HepG2 (cell line): ENCODE measurements around the gene MRPL28. TPM values are rescaled to one million over a fixed set of nuclear protein-coding genes. Genes with fewer than 3 reads are reported as not detected.
A peak's percentile ranks its signal among the peaks of the same experiment; 100 is the strongest.

Experiments
- BRF2 ChIP-seq: sonication (generic); formaldehyde crosslinking; IDR thresholded peaks from 2 replicates; pipeline ENCODE4 v1.8.1; 2022; ENCODE audit warnings: mild to moderate bottlenecking, missing genetic modification reagents
- MEIS2 ChIP-seq: sonication (generic); formaldehyde crosslinking; IDR thresholded peaks from 2 replicates; pipeline ENCODE4 v1.9.0; 2021; ENCODE audit warnings: mild to moderate bottlenecking, missing genetic modification reagents
- NR2F6 ChIP-seq, 2 experiments: IDR thresholded peaks; 2 replicates each; pipeline ENCODE4 v1.6.1; 2016; ENCODE audit warnings: antibody characterized with exemption in 1 of 2, mild to moderate bottlenecking in 1 of 2
- NRL ChIP-seq: sonication (generic); formaldehyde crosslinking; IDR thresholded peaks from 2 replicates; pipeline ENCODE4 v1.5.0; 2020; ENCODE audit warnings: missing genetic modification reagents, mild to moderate bottlenecking, moderate library complexity, borderline replicate concordance
- SMC3 ChIP-seq: IDR thresholded peaks from 2 replicates; pipeline ENCODE4 v1.6.1; 2011; ENCODE audit warnings: low read length, improper control_type of control experiment
- TAF1 ChIP-seq: sonication (generic); formaldehyde crosslinking; IDR thresholded peaks from 2 replicates; pipeline ENCODE4 v1.4.0; 2020; ENCODE audit warnings: missing genetic modification reagents
- XBP1 ChIP-seq: sonication (generic); formaldehyde crosslinking; IDR thresholded peaks from 2 replicates; pipeline ENCODE4 v1.5.0; 2020; ENCODE audit warnings: missing genetic modification reagents
- ZBTB25 ChIP-seq: IDR thresholded peaks from 2 replicates; pipeline ENCODE4 v1.6.1; 2018; ENCODE audit warnings: missing genetic modification reagents
- ZBTB8A ChIP-seq: sonication (generic); formaldehyde crosslinking; IDR thresholded peaks from 2 replicates; pipeline ENCODE4 v1.4.0; 2020; ENCODE audit warnings: mild to moderate bottlenecking, low read depth, missing genetic modification reagents, borderline replicate concordance
- ZNF362 ChIP-seq: sonication (generic); formaldehyde crosslinking; IDR thresholded peaks from 2 replicates; pipeline ENCODE4 v1.4.0; 2020; ENCODE audit warnings: missing genetic modification reagents, mild to moderate bottlenecking, borderline replicate concordance
- ZNF367 ChIP-seq: sonication (generic); formaldehyde crosslinking; IDR thresholded peaks from 2 replicates; pipeline ENCODE4 v1.4.0; 2020; ENCODE audit warnings: missing genetic modification reagents, borderline replicate concordance
- ZNF703 ChIP-seq: sonication (generic); formaldehyde crosslinking; IDR thresholded peaks from 2 replicates; pipeline ENCODE4 v1.5.1; 2020; ENCODE audit warnings: missing genetic modification reagents, mild to moderate bottlenecking, moderate library complexity, borderline replicate concordance
- ZNF746 ChIP-seq: sonication (generic); formaldehyde crosslinking; IDR thresholded peaks from 2 replicates; pipeline ENCODE4 v1.8.0; 2022; ENCODE audit warnings: mild to moderate bottlenecking, missing genetic modification reagents
- polyA plus RNA-seq, 8 experiments: library from polyadenylated mRNA; depleted of rRNA in 3 of 8; stranded (reverse) in 7 of 8; unstranded in 1 of 8; fragments of >200 nt; fragmentation: Illumina TruSeq in 4 of 8; extraction: Trizol in 4 of 8; gene quantifications; 2 replicates each; pipeline versions ENCODE4 v1.2.1 to v1.2.3, GENCODE V29; 2011 to 2016; ENCODE audit warnings: low read depth in 4 of 8, missing spikeins in 1 of 8, mixed read lengths in 1 of 8; ENCODE audit not compliant: insufficient read depth in 1 of 8
- total RNA-seq, 5 experiments: library from RNA; depleted of rRNA; stranded (reverse); fragments of >200 nt; fragmentation: Illumina TruSeq; extraction: Trizol; gene quantifications; 2 replicates each; pipeline ENCODE4 v1.2.3, GENCODE V29; 2016; ENCODE audit warnings: low read depth in 1 of 5
- TF ChIP-seq, protein P1 (sequence below): sonication (generic); formaldehyde crosslinking; IDR thresholded peaks from 2 replicates; pipeline ENCODE4 v1.4.0; 2020; ENCODE audit warnings: missing genetic modification reagents, borderline replicate concordance
- TF ChIP-seq, protein P2 (sequence below): sonication (generic); formaldehyde crosslinking; IDR thresholded peaks from 2 replicates; pipeline ENCODE4 v1.5.0; 2020; ENCODE audit warnings: missing genetic modification reagents
- TF ChIP-seq, protein P3 (sequence below): sonication (generic); formaldehyde crosslinking; IDR thresholded peaks from 2 replicates; pipeline ENCODE4 v1.4.0; 2020; ENCODE audit warnings: missing genetic modification reagents
- TF ChIP-seq, protein P4 (sequence below): IDR thresholded peaks from 2 replicates; pipeline ENCODE4 v1.6.1; 2016; ENCODE audit warnings: mild to moderate bottlenecking

Gene MRPL28
- total and polyA plus RNA-seq, 2 of the 13 experiments (the other 11 are each of a cell fraction or from before 2014, with no cell fraction given) = 114 to 135 TPM

- TF ChIP-seq XBP1 = no peak
- TF ChIP-seq MEIS2 (CRISPR knock-in tag) = peak; percentile 79
- peak; percentile 64; the same call in 1 of the 2 replicates for TF ChIP-seq BRF2
- TF ChIP-seq, protein P1, sequence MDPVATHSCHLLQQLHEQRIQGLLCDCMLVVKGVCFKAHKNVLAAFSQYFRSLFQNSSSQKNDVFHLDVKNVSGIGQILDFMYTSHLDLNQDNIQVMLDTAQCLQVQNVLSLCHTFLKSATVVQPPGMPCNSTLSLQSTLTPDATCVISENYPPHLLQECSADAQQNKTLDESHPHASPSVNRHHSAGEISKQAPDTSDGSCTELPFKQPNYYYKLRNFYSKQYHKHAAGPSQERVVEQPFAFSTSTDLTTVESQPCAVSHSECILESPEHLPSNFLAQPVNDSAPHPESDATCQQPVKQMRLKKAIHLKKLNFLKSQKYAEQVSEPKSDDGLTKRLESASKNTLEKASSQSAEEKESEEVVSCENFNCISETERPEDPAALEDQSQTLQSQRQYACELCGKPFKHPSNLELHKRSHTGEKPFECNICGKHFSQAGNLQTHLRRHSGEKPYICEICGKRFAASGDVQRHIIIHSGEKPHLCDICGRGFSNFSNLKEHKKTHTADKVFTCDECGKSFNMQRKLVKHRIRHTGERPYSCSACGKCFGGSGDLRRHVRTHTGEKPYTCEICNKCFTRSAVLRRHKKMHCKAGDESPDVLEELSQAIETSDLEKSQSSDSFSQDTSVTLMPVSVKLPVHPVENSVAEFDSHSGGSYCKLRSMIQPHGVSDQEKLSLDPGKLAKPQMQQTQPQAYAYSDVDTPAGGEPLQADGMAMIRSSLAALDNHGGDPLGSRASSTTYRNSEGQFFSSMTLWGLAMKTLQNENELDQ (CRISPR knock-in tag) = no peak
- peak; percentile 52; the same call in 1 of the 2 replicates for TF ChIP-seq ZNF362 (CRISPR knock-in tag)
- no peak for TF ChIP-seq SMC3
- TF ChIP-seq, protein P2, sequence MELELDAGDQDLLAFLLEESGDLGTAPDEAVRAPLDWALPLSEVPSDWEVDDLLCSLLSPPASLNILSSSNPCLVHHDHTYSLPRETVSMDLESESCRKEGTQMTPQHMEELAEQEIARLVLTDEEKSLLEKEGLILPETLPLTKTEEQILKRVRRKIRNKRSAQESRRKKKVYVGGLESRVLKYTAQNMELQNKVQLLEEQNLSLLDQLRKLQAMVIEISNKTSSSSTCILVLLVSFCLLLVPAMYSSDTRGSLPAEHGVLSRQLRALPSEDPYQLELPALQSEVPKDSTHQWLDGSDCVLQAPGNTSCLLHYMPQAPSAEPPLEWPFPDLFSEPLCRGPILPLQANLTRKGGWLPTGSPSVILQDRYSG (CRISPR knock-in tag) = 0 out of 2 replicates have a peak, but pooled peaks have one; percentile 73
- 0 out of 2 replicates have a peak, but pooled peaks have one; percentile 53 for TF ChIP-seq NRL (CRISPR knock-in tag)
- TF ChIP-seq, protein P3, sequence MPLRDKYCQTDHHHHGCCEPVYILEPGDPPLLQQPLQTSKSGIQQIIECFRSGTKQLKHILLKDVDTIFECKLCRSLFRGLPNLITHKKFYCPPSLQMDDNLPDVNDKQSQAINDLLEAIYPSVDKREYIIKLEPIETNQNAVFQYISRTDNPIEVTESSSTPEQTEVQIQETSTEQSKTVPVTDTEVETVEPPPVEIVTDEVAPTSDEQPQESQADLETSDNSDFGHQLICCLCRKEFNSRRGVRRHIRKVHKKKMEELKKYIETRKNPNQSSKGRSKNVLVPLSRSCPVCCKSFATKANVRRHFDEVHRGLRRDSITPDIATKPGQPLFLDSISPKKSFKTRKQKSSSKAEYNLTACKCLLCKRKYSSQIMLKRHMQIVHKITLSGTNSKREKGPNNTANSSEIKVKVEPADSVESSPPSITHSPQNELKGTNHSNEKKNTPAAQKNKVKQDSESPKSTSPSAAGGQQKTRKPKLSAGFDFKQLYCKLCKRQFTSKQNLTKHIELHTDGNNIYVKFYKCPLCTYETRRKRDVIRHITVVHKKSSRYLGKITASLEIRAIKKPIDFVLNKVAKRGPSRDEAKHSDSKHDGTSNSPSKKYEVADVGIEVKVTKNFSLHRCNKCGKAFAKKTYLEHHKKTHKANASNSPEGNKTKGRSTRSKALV (CRISPR knock-in tag) = no peak
- TF ChIP-seq NR2F6 (IDR thresholded peaks at IDR 0.05) = no peak
- TF ChIP-seq NR2F6 (CRISPR knock-in tag; IDR thresholded peaks at IDR 0.05) = no peak
- TF ChIP-seq ZBTB8A (CRISPR knock-in tag) = no peak
- TF ChIP-seq ZNF703 (CRISPR knock-in tag) = no peak
- peak; percentile 82 for TF ChIP-seq TAF1 (CRISPR knock-in tag)
- TF ChIP-seq, protein P4, sequence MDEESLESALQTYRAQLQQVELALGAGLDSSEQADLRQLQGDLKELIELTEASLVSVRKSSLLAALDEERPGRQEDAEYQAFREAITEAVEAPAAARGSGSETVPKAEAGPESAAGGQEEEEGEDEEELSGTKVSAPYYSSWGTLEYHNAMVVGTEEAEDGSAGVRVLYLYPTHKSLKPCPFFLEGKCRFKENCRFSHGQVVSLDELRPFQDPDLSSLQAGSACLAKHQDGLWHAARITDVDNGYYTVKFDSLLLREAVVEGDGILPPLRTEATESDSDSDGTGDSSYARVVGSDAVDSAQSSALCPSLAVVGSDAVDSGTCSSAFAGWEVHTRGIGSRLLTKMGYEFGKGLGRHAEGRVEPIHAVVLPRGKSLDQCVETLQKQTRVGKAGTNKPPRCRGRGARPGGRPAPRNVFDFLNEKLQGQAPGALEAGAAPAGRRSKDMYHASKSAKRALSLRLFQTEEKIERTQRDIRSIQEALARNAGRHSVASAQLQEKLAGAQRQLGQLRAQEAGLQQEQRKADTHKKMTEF (CRISPR knock-in tag) = peak; percentile 71; the same call in 1 of the 2 replicates
- peak; percentile 29; the same call in 1 of the 2 replicates for TF ChIP-seq ZBTB25 (CRISPR knock-in tag)
- TF ChIP-seq ZNF746 (CRISPR knock-in tag) = peak; percentile 65
- TF ChIP-seq ZNF367 (CRISPR knock-in tag) = no peak
Measured at GRCh38 chr16:401468-402348, 31.4 kb upstream of the MRPL28 start, which contains the start of gene DECR2 (continued).
